ENCODE measurements around the gene EPHB2.

The EPHB2 gene

DNA sequence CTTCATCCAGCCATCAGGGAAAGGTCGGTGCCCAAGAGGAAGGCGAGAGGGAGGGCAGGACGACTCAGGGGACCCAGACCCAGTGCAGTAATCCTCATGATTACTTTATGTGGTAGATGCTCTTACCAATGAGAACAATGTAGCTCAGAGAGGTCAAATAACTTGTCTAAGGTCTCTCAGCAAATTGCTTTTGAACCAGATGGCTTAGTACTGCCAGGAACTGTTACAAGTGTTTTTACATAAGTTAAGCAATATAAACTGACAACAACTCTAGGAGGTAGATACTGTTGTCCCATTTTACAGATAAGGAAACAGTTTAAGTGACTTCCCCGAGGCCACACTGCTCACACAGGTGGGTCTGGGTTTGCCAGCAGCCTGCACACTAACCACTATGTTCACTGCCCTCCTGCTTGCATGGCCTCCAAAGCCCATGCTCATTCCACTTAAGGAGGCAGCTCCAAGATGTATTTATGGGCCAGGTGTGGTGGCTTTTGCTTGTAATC, 150.3 kb downstream of the EPHB2 start:
- no peak for DNase-seq (ENCODE audit: low spot score)

DNA sequence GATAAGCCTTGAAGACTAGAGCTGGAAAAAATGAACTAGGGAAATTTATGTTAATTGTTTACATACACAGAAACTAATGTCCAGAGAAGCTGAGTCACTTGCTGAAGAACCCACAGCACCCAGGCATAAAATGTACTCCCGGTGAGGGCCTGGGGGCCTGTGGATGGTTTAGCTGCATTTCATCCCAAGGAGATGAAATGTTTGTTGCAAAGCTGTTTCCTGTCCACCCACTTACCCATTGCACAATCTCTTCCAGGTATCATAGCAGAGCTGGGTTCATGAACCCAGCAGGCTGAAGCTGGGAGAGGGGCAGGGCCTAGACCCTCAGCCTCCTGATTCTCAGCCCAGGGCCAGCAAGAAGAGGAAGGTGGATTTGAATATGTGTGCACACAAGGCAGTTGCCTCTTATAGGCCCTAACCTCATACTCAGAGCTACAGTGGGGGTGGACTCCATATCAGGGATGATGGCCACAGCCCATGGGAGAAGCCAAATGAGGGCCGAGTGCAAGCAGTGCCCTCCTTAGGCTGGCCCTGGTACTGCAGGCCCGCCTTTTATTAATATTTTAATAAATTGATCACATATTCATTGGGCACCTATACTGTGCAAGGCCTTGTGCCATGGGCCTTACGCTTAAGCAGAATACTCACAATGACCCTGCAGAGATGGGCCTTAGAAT, 151.3 kb downstream of the EPHB2 start:
- DNase-seq (ENCODE audit: low spot score) = no peak

DNA sequence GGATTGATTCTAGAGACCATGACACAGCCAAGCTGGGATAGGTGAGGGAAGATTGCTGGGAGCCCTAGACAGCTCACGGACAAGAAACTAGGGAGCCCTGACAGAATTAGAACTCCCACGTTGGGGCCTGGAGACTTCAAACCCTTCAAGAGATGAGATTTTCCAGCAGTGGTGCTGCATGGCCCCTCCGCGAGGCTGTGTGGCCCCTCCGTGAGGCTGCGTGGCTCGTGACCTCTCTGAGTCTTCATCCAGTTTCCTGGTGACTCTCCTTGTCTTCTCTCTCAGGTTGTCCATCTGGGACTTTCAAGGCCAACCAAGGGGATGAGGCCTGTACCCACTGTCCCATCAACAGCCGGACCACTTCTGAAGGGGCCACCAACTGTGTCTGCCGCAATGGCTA, 152.1 kb downstream of the EPHB2 start:
- no peak for DNase-seq (ENCODE audit: low spot score)

- no peak for DNase-seq (ENCODE audit: low spot score)
Observed at GRCh38 chr1:22863766-22864165, 153.1 kb downstream of the EPHB2 start.

- no peak for DNase-seq (ENCODE audit: low spot score)
Observed at GRCh38 chr1:22864886-22865285, 154.2 kb downstream of the EPHB2 start.

DNA sequence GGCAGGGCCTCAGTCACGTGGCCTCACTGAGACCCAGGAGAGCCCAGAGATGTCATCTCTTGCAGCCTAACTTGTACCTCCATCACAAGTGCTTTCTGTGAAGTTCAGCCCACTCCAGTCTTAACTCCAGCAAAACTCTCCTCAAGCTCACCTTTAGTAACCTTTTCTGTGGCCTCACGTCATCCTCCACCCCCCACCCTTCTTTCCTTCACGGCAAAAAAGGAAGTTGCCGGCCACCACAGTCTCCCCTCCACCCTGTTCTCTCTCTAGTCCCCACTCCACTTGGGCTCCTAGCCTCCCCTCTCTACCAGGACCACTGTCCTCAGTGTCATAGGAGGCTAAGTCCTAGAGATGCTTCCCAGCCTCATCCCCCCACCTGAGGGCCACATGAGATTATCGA, 155.1 kb downstream of the EPHB2 start:
- DNase-seq (ENCODE audit: low spot score) = no peak

- no peak for DNase-seq (ENCODE audit: low spot score)
Observed at GRCh38 chr1:22866868-22867267, 156.2 kb downstream of the EPHB2 start.

- no peak for DNase-seq (ENCODE audit: low spot score)
Observed at GRCh38 chr1:22868331-22868730, 157.7 kb downstream of the EPHB2 start.

- no peak for DNase-seq (ENCODE audit: low spot score)
Observed at GRCh38 chr1:22869325-22869724, 158.7 kb downstream of the EPHB2 start.

- DNase-seq (ENCODE audit: low spot score) = no peak
Observed at GRCh38 chr1:22870201-22870871, 159.7 kb downstream of the EPHB2 start.

DNA sequence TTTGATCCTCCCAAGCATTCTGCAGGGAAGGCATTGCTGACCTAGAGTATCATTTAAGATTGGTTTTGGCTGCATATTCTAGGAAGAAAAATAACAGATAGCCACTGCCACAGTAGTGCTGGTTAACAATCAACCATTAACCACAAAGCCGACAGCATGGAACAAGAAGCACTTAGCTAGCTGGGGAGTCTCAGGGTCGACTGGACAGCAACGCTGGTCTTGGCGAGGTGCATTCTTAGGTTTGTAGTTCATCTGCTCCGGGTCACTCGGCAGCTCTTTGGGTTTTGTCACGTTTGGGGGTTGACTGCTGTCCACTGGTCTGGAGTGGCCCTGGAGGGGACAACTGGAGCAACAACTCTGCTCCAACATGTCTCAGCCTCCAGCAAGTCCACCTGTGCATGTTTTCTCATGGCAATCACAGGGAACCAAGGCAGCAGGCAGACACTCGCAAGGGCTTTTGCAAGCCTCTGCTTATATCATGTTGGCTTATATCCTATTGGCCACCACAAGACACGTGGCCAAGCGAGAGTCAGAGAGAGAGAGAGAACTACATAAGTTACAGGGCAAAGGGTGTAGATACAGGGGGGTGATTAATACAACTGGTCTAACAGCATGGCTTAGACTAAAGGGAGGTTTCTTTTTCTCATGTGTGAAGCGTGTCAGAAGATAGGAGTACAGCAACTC, 162.5 kb downstream of the EPHB2 start:
- DNase-seq (ENCODE audit: low spot score) = no peak

- DNase-seq (ENCODE audit: low spot score) = no peak
Observed at GRCh38 chr1:22874785-22875184, 164.1 kb downstream of the EPHB2 start.

DNA sequence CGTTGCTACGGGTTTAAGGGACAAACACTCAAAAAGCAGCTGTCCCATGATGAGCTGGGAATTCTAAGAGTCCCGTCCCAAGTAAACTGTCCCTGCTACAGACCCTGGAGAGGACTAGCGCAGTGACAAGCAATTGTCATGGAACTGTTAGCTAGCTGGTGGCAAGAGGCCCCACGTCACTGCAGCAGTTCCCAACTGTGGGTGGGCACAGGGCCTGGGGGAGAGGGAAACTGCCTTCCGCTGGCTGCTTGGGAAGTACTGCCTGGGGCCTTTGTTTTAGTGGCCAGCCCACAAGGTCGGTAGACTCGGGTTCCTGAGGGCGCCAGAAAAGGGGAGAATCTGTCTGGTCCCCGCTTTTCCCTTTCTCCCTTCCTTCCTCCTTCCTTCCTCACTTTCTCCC, 164.6 kb downstream of the EPHB2 start:
- DNase-seq (ENCODE audit: low spot score) = no peak

GRCh38 chr1:22875841-22876240, 165.2 kb downstream of the EPHB2 start:
- DNase-seq (ENCODE audit: low spot score) = no peak

DNA sequence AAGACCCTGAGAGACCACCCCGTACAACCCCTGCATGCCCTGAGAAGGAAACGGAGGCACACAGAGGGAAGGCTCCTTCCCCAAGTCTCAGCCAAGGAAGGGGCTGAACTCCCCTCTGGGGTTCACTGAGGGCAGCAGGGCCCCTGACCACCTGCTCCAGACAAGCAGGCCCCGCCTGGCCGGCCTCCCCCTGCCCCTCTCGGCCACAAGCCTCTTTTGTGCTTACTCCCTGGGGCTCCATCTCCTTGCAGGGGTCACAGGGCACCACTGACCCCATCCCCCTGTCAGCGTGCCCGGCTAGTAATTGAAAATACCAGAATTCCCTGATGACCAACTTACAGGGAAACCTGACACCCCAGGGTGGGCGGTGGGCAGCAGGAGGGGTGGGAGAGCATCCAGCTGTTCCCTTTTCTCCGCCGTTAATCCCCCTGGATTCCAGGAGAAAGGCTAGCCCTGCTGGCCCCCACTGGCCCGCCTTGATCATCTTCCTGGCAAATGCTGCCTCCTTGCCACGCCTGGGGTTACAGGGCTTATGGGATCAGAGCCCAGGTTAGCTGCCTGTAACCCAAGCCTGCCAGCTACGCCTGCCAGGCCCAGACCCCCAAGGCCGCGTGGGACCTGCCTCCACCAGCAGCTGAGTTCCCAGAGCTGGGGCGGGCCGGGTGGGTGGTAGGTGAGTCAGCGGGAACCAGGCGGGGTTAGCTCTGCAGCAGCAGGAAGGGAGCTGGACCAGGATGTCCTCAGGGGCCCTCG, 165.9 kb downstream of the EPHB2 start:
- DNase-seq (ENCODE audit: low spot score) = no peak

DNA sequence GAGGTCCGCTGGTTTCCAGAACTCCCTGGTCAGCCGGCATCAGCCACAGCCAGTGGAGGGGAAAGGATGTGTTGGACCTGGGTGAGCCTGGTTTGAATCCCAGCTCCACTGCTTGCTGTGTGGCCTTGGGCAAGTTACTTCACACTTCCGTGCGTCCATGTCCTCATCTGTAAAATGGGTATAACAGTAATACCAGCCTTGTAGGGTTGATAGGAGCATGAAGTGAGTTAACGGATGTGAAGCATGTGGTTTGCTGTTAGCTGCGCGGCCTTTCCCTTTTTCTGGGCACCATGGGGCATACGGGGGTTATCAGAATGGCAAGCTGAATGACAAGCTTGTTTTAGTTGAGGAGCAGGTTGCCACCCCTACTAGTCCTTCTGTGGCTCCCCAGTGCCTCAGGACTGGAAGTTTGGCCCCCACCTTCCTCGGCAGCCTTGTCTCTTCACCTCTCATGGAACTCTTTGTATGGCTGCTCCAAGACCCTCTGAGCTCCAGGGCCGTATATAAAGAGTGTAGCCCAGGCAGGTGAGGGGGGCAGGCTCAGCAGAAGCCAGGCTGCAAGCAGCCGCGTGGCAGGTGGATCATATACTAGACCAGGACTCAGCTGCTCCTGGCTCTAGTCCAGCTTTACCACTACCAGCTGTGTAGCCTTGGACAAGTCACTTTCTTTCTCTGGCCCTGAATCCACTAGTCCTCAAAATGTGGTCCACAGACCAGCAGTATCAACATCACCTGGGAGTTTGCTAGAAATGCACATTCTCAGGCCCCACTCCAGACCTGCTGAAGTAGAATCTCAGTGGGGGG, 166.7 kb downstream of the EPHB2 start:
- no peak for DNase-seq (ENCODE audit: low spot score)

- no peak for DNase-seq (ENCODE audit: low spot score)
Observed at GRCh38 chr1:22877980-22878379, 167.3 kb downstream of the EPHB2 start.

GRCh38 chr1:22878626-22879025, 168.0 kb downstream of the EPHB2 start:
- no peak for DNase-seq (ENCODE audit: low spot score)

GRCh38 chr1:22879445-22879844, 168.8 kb downstream of the EPHB2 start:
- no peak for DNase-seq (ENCODE audit: low spot score)

DNA sequence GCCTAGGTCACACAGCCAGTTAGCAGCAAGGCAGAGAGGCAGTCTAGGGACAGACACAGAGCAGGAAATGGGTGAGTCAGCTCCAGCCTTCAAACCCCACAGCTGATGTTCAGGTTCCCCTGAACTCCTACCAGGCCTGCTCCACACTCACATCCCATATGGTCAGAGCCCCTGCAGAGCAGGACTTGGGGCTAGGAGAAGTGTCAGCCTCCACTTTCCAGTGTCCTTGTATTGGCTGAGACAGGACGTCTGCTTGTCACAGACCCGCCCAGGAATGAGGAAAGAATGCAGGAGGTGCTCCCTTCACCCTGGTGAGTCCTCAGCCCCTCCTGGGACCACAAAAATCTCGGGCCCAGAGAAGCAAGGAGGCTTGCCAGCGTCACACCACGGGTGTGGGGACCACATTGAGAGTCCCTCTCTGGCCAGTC, 169.5 kb downstream of the EPHB2 start:
- no peak for DNase-seq (ENCODE audit: low spot score)

GRCh38 chr1:22883406-22883805, 172.8 kb downstream of the EPHB2 start:
- no peak for DNase-seq (ENCODE audit: low spot score)
